HEK293 (cell line): ENCODE measurements around the gene AARSD1.

ENCODE experiments used
- CTCF ChIA-PET: fragments of 350-600 bp; formaldehyde crosslinking; extraction: SDS; loops from one replicate; lab custom pipeline; 2021; ENCODE audit warnings: antibody characterized with exemption; lab: Yijun Ruan, JAX
- POLR2A ChIA-PET: fragments of 300-600 bp; formaldehyde crosslinking; extraction: SDS; loops from one replicate; lab custom pipeline; 2020; ENCODE audit warnings: antibody characterized with exemption, inconsistent platforms; lab: Yijun Ruan, JAX
- H3K27ac ChIP-seq: fragments of 200-500 bp; sonication (Bioruptor generic); 2 replicates; pipeline ENCODE4 v1.5.1; 2014; ENCODE audit warnings: low read depth, low read length, control low read depth, inconsistent platforms; ENCODE audit errors: extremely low read depth
- H3K36me3 ChIP-seq, 2 experiments: fragments of 200-500 bp in 1 of 2; sonication (Bioruptor generic) in 1 of 2; 1 replicate in 1 of 2; 2 replicates in 1 of 2; pipeline ENCODE4 v1.5.1; 2014 to 2017; ENCODE audit warnings: inconsistent platforms in 2 of 2, low read length in 2 of 2; ENCODE audit not compliant: control insufficient read depth in 2 of 2, insufficient read depth in 1 of 2
- H3K4me1 ChIP-seq: fragments of 200-500 bp; sonication (Bioruptor generic); 2 replicates; pipeline ENCODE4 v1.5.1; 2014; ENCODE audit warnings: mild to moderate bottlenecking, low read length, inconsistent platforms; ENCODE audit not compliant: control insufficient read depth, insufficient read depth
- H3K4me3 ChIP-seq: 2 replicates; pipeline ENCODE4 v1.5.1; 2011; ENCODE audit warnings: low read depth, mild to moderate bottlenecking, control low read depth, low read length, moderate library complexity
- H3K9me3 ChIP-seq: fragments of 200-500 bp; sonication (Bioruptor generic); 2 replicates; pipeline ENCODE4 v1.5.1; 2014; ENCODE audit warnings: low read depth, low read length, inconsistent platforms; ENCODE audit not compliant: control insufficient read depth, insufficient read depth
- BCL11A ChIP-seq: fragments of 450-650 bp; formaldehyde crosslinking; IDR thresholded peaks from 2 replicates; pipeline ENCODE4 v1.5.1; 2016; ENCODE audit warnings: low read depth, missing biosample characterization, missing genetic modification characterization
- IKZF3 ChIP-seq: fragments of 450-650 bp; IDR thresholded peaks from 2 replicates; pipeline ENCODE4 v1.5.0; 2018; ENCODE audit warnings: missing biosample characterization, mild to moderate bottlenecking, missing genetic modification characterization, moderate library complexity
- KLF1 ChIP-seq: fragments of 450-650 bp; formaldehyde crosslinking; IDR thresholded peaks from 2 replicates; pipeline ENCODE4 v1.5.1; 2016; ENCODE audit warnings: missing biosample characterization, missing genetic modification characterization
- KLF8 ChIP-seq: fragments of 450-650 bp; formaldehyde crosslinking; IDR thresholded peaks from 2 replicates; pipeline ENCODE4 v1.5.1; 2016; ENCODE audit warnings: missing biosample characterization, missing genetic modification characterization
- KLF9 ChIP-seq: fragments of 450-650 bp; formaldehyde crosslinking; IDR thresholded peaks from 2 replicates; pipeline ENCODE4 v1.5.1; 2016; ENCODE audit warnings: missing biosample characterization, missing genetic modification characterization, low read depth
- PRDM1 ChIP-seq: fragments of 450-650 bp; formaldehyde crosslinking; IDR thresholded peaks from 2 replicates; pipeline ENCODE4; 2016; ENCODE audit warnings: missing biosample characterization, missing genetic modification characterization
- PRDM4 ChIP-seq: fragments of 450-650 bp; formaldehyde crosslinking; IDR thresholded peaks from 2 replicates; pipeline ENCODE4 v1.5.1; 2017; ENCODE audit warnings: missing biosample characterization, missing genetic modification characterization
- SCRT1 ChIP-seq: fragments of 450-650 bp; formaldehyde crosslinking; IDR thresholded peaks from 2 replicates; pipeline ENCODE4 v1.5.1; 2016; ENCODE audit warnings: missing biosample characterization, missing genetic modification characterization, borderline replicate concordance
- YY2 ChIP-seq: fragments of 450-650 bp; formaldehyde crosslinking; IDR thresholded peaks from 2 replicates; pipeline ENCODE4 v1.5.1; 2016; ENCODE audit warnings: missing biosample characterization, missing genetic modification characterization
- ZBTB48 ChIP-seq: fragments of 450-650 bp; formaldehyde crosslinking; IDR thresholded peaks from 2 replicates; pipeline ENCODE4 v1.5.1; 2016; ENCODE audit warnings: missing biosample characterization, missing genetic modification characterization
- ZBTB8A ChIP-seq: fragments of 450-650 bp; formaldehyde crosslinking; IDR thresholded peaks from 2 replicates; pipeline ENCODE4 v1.5.1; 2016; ENCODE audit warnings: missing biosample characterization, missing genetic modification characterization
- ZFP69B ChIP-seq: fragments of 450-650 bp; formaldehyde crosslinking; IDR thresholded peaks from 2 replicates; pipeline ENCODE4 v1.5.1; 2016; ENCODE audit warnings: missing biosample characterization, missing genetic modification characterization
- ZIC2 ChIP-seq: fragments of 450-650 bp; formaldehyde crosslinking; IDR thresholded peaks from 2 replicates; pipeline ENCODE4 v1.5.1; 2016; ENCODE audit warnings: missing biosample characterization, missing genetic modification characterization
- ZNF133 ChIP-seq: fragments of 450-650 bp; formaldehyde crosslinking; IDR thresholded peaks from 2 replicates; pipeline ENCODE4 v1.5.1; 2016; ENCODE audit warnings: missing biosample characterization, missing genetic modification characterization
- ZNF140 ChIP-seq: fragments of 450-650 bp; formaldehyde crosslinking; IDR thresholded peaks from 2 replicates; pipeline ENCODE4 v1.5.1; 2016; ENCODE audit warnings: missing biosample characterization, missing genetic modification characterization
- ZNF175 ChIP-seq: fragments of 450-650 bp; formaldehyde crosslinking; IDR thresholded peaks from 2 replicates; pipeline ENCODE4 v1.5.1; 2016; ENCODE audit warnings: missing biosample characterization, missing genetic modification characterization
- ZNF214 ChIP-seq: fragments of 450-650 bp; formaldehyde crosslinking; IDR thresholded peaks from 2 replicates; pipeline ENCODE4 v1.5.1; 2017; ENCODE audit warnings: missing biosample characterization, mild to moderate bottlenecking, missing genetic modification characterization, borderline replicate concordance
- ZNF239 ChIP-seq: fragments of 450-650 bp; formaldehyde crosslinking; IDR thresholded peaks from 2 replicates; pipeline ENCODE4 v1.5.1; 2016; ENCODE audit warnings: missing biosample characterization, missing genetic modification characterization
- ZNF37A ChIP-seq: fragments of 450-650 bp; IDR thresholded peaks from 2 replicates; pipeline ENCODE4 v1.5.1; 2018; ENCODE audit warnings: missing biosample characterization, missing genetic modification characterization
- ZNF426 ChIP-seq: fragments of 450-650 bp; formaldehyde crosslinking; IDR thresholded peaks from 2 replicates; pipeline ENCODE4 v1.5.1; 2017; ENCODE audit warnings: missing biosample characterization, missing genetic modification characterization, mild to moderate bottlenecking, inconsistent platforms, moderate library complexity
- ZNF513 ChIP-seq: fragments of 450-650 bp; IDR thresholded peaks from 2 replicates; pipeline ENCODE4 v1.5.1; 2018; ENCODE audit warnings: missing biosample characterization, missing genetic modification characterization
- ZNF529 ChIP-seq: fragments of 450-650 bp; formaldehyde crosslinking; IDR thresholded peaks from 2 replicates; pipeline ENCODE4 v1.5.1; 2017; ENCODE audit warnings: missing genetic modification characterization, missing biosample characterization; ENCODE audit not compliant: insufficient replicate concordance
- ZNF664 ChIP-seq: fragments of 450-650 bp; formaldehyde crosslinking; IDR thresholded peaks from 2 replicates; pipeline ENCODE4 v1.5.1; 2016; ENCODE audit warnings: missing biosample characterization, missing genetic modification characterization
- ZNF677 ChIP-seq: fragments of 450-650 bp; IDR thresholded peaks from 2 replicates; pipeline ENCODE4 v1.5.0; 2018; ENCODE audit warnings: missing biosample characterization, mild to moderate bottlenecking, missing genetic modification characterization, moderate library complexity
- ZNF701 ChIP-seq: fragments of 450-650 bp; formaldehyde crosslinking; IDR thresholded peaks from 2 replicates; pipeline ENCODE4 v1.5.1; 2016; ENCODE audit warnings: missing biosample characterization, missing genetic modification characterization
- ZNF76 ChIP-seq: fragments of 450-650 bp; formaldehyde crosslinking; IDR thresholded peaks from 2 replicates; pipeline ENCODE4; 2016; ENCODE audit warnings: low read depth, missing biosample characterization, missing genetic modification characterization, borderline replicate concordance
- ZNF837 ChIP-seq: fragments of 450-650 bp; formaldehyde crosslinking; IDR thresholded peaks from 2 replicates; pipeline ENCODE4 v1.5.1; 2016; ENCODE audit warnings: missing biosample characterization, missing genetic modification characterization
- ZSCAN30 ChIP-seq: fragments of 450-650 bp; IDR thresholded peaks from 2 replicates; pipeline ENCODE4 v1.5.1; 2018; ENCODE audit warnings: missing biosample characterization, mild to moderate bottlenecking, missing genetic modification characterization, moderate library complexity
- TF ChIP-seq, protein P1 (sequence below): fragments of 450-650 bp; formaldehyde crosslinking; conservative IDR thresholded peaks from 2 replicates; pipeline ENCODE4 v1.5.1; 2016; ENCODE audit warnings: low read depth, missing biosample characterization, missing genetic modification characterization
- TF ChIP-seq, protein P2 (sequence below): IDR thresholded peaks from 2 replicates; pipeline ENCODE4 v1.6.1; 2011; ENCODE audit warnings: mild to moderate bottlenecking, low read depth, low read length, borderline replicate concordance

The AARSD1 gene

DNA sequence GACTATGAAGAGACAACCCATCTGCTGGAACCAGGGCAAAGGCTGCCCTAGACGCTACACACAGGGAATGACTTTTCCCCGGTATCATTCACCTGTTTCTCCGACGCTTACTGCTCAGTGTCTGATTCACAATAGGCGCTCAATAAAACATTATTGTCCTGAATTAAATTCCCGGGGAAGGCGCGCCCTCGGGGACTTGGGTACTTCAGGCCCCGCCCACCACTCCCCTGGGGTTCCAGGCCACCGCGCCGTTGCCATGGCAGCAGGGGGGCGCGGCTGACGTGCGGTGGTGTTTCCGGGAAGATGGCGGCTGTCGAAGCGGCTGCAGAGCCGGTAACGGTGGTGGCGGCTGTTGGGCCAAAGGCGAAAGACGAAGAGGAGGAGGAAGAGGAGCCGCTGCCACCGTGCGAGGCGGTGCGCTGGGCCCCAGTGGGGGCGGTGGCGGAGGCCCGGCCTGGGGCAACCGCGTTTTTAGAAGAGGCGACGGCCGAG lies 16.1 kb upstream of the AARSD1 start, which contains the start of gene RUNDC1 (continued):
- TF ChIP-seq, protein P1, sequence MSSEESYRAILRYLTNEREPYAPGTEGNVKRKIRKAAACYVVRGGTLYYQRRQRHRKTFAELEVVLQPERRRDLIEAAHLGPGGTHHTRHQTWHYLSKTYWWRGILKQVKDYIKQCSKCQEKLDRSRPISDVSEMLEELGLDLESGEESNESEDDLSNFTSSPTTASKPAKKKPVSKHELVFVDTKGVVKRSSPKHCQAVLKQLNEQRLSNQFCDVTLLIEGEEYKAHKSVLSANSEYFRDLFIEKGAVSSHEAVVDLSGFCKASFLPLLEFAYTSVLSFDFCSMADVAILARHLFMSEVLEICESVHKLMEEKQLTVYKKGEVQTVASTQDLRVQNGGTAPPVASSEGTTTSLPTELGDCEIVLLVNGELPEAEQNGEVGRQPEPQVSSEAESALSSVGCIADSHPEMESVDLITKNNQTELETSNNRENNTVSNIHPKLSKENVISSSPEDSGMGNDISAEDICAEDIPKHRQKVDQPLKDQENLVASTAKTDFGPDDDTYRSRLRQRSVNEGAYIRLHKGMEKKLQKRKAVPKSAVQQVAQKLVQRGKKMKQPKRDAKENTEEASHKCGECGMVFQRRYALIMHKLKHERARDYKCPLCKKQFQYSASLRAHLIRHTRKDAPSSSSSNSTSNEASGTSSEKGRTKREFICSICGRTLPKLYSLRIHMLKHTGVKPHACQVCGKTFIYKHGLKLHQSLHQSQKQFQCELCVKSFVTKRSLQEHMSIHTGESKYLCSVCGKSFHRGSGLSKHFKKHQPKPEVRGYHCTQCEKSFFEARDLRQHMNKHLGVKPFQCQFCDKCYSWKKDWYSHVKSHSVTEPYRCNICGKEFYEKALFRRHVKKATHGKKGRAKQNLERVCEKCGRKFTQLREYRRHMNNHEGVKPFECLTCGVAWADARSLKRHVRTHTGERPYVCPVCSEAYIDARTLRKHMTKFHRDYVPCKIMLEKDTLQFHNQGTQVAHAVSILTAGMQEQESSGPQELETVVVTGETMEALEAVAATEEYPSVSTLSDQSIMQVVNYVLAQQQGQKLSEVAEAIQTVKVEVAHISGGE: no peak
- TF ChIP-seq ZNF133 (tag by site-specific recombination) (no peak), ZNF701 (tag by site-specific recombination) (no peak), ZNF426 (tag by site-specific recombination) (no peak), ZNF239 (tag by site-specific recombination) (no peak), ZNF677 (no peak), ZNF837 (no peak), ZFP69B (no peak), ZBTB48 (peak; percentile 82), ZSCAN30 (no peak), ZBTB8A (tag by site-specific recombination) (0 out of 2 replicates have a peak, but pooled peaks have one; percentile 31), SCRT1 (tag by site-specific recombination) (no peak), KLF1 (peak; percentile 92), KLF9 (peak; percentile 97), YY2 (peak; percentile 91), ZNF664 (tag by site-specific recombination) (peak; percentile 93; the same call in 1 of the 2 replicates), KLF8 (tag by site-specific recombination) (peak; percentile 68; the same call in 1 of the 2 replicates), ZNF529 (tag by site-specific recombination) (no peak), ZNF140 (tag by site-specific recombination) (no peak)
- TF ChIP-seq, protein P2, sequence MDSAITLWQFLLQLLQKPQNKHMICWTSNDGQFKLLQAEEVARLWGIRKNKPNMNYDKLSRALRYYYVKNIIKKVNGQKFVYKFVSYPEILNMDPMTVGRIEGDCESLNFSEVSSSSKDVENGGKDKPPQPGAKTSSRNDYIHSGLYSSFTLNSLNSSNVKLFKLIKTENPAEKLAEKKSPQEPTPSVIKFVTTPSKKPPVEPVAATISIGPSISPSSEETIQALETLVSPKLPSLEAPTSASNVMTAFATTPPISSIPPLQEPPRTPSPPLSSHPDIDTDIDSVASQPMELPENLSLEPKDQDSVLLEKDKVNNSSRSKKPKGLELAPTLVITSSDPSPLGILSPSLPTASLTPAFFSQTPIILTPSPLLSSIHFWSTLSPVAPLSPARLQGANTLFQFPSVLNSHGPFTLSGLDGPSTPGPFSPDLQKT: peak; percentile 35; the same call in 1 of the 2 replicates

GRCh38 chr17:42979511-42980273 lies 15.4 kb upstream of the AARSD1 start, which contains the start of gene PTGES3L:
Gene PTGES3L (minus strand): TSS chr17:42980080. CDS start chr17:42980053, 27 bp downstream.
- Histone ChIP-seq H3K4me1 (peaks cover 10% of the 10 kb centered on the region), H3K9me3 (no peaks in the 10 kb centered on the region), H3K36me3 (peaks cover 4 to 6% of the 10 kb centered on the region in 2 experiments; a peak in 2 of 3 replicates), H3K4me3 (peak within 1 kb of the TSS; percentile 85), H3K27ac (peak within 1 kb of the TSS; percentile 78)
- ChIA-PET POLR2A (interaction anchor here (2.2 to 4.2 kb wide), 2 partner anchors 14 to 19 kb away, joined by 7 to 26 read pairs; partner anchors contain the start of gene RPL27), CTCF (interaction anchor here (1.1 to 1.4 kb wide), 2 partner anchors 18 to 20 kb away, joined by 3 to 6 read pairs; partner anchors contain the start of gene RPL27)
- TF ChIP-seq BCL11A (tag by site-specific recombination): no peak
- TF ChIP-seq PRDM4 (tag by site-specific recombination): no peak
- no peak for TF ChIP-seq ZNF513 (tag by site-specific recombination)
- TF ChIP-seq ZNF76 (tag by site-specific recombination): no peak
- no peak for TF ChIP-seq ZNF214 (tag by site-specific recombination)
- TF ChIP-seq ZNF37A: no peak
- TF ChIP-seq ZIC2 (tag by site-specific recombination): peak; percentile 80
- TF ChIP-seq ZNF175: no peak
- no peak for TF ChIP-seq ZNF140 (tag by site-specific recombination)
- TF ChIP-seq ZNF701 (tag by site-specific recombination): no peak
- TF ChIP-seq PRDM1 (tag by site-specific recombination): peak; percentile 72
- TF ChIP-seq IKZF3 (tag by site-specific recombination): peak; percentile 51
